Activated T-helper 1 cell treated with anti-CD3 and anti-CD28 coated beads, Interleukin-12 subunit alpha, Interleukin-12 subunit beta, Interleukin-2, Interleukin-4 antibody, amounts not matched to agents 30 ng/mL and 10 ng/mL and 1 ng/mL, durations not matched to agents 14 hours and 24 hours and 36 hours (primary cell): ENCODE data around the gene NR2F2. TPM values are rescaled to one million over a fixed set of nuclear protein-coding genes. Genes with fewer than 3 reads are reported as not detected.
A peak's percentile ranks its signal among the peaks of the same experiment; 100 is the strongest.

Source experiments
- DNase-seq: peaks from one replicate; pipeline ENCODE4 v3.0.0; 2021; ENCODE audit warnings: low spot score
- H3K27ac Mint-ChIP-seq: one replicate; pipeline ENCODE4 v1.8.0; 2021; ENCODE audit warnings: mild to moderate bottlenecking, mixed read lengths
- H3K27me3 Mint-ChIP-seq: one replicate; pipeline ENCODE4 v1.8.0; 2022; ENCODE audit warnings: mild to moderate bottlenecking, moderate library complexity, mixed read lengths; ENCODE audit not compliant: insufficient read depth
- H3K36me3 Mint-ChIP-seq: one replicate; pipeline ENCODE4 v1.8.0; 2021; ENCODE audit warnings: low read depth, mixed read lengths
- H3K4me1 Mint-ChIP-seq: one replicate; pipeline ENCODE4 v1.8.0; 2021; ENCODE audit warnings: low read depth, mixed read lengths
- H3K4me3 Mint-ChIP-seq: one replicate; pipeline ENCODE4 v1.8.0; 2021; ENCODE audit warnings: mild to moderate bottlenecking, moderate library complexity, mixed read lengths
- H3K9me3 Mint-ChIP-seq: one replicate; pipeline ENCODE4 v1.8.0; 2021; ENCODE audit warnings: mixed read lengths
- intact Hi-C: fragments of 100-400 bp; cut with micrococcal nuclease; formaldehyde crosslinking; loops from one replicate; pipeline ENCODE4 v1.15.1; 2024
- total RNA-seq: library from RNA; stranded (reverse); gene quantifications from 2 replicates; pipeline ENCODE4 v1.2.3, GENCODE V29; 2022

NR2F2 gene
- total RNA-seq, 1 donor from 2014 or later, result not detected

GRCh38 chr15:96343113-96344059 lies 12.9 kb downstream of the NR2F2 start:
- intact Hi-C loops, result loop anchor here (2.0 kb wide), 1 partner anchor 17 kb away; no protein-coding TSS in a partner anchor
- Mint-ChIP-seq H3K9me3 (no peaks in the 10 kb centered on the region), H3K36me3 (peaks cover 3% of the 10 kb centered on the region), H3K27ac (peak overlapping the region; percentile 29), H3K27me3 (peaks cover 88% of the 10 kb centered on the region), H3K4me3 (no peak overlapping the region), H3K4me1 (no peaks in the 10 kb centered on the region)
- DNase-seq, result no peak

- peak overlapping the region; percentile 48 for H3K27ac Mint-ChIP-seq
- intact Hi-C loops, result no loop called here
These were observed 13.7 kb downstream of the NR2F2 start for GRCh38 chr15:96344060-96344705.

GRCh38 chr15:96344706-96345559 lies 14.4 kb downstream of the NR2F2 start:
- H3K9me3 Mint-ChIP-seq, result no peaks in the 10 kb centered on the region
- DNase-seq, result no peak
- peaks cover 4% of the 10 kb centered on the region for H3K4me1 Mint-ChIP-seq
- H3K4me3 Mint-ChIP-seq, result no peak overlapping the region
- peaks cover 5% of the 10 kb centered on the region for H3K36me3 Mint-ChIP-seq
- H3K27ac Mint-ChIP-seq, result peak overlapping the region; percentile 31
- H3K27me3 Mint-ChIP-seq, result peaks cover 88% of the 10 kb centered on the region
- intact Hi-C loops, result loop anchor here (1.0 to 5.0 kb wide), 2 partner anchors 1086 to 1673 kb away; no protein-coding TSS in a partner anchor

More at GRCh38 chr15:96344060-96344705, 13.7 kb downstream of the NR2F2 start:
- Mint-ChIP-seq H3K27me3 (peaks cover 88% of the 10 kb centered on the region), H3K36me3 (peaks cover 5% of the 10 kb centered on the region), H3K4me3 (no peak overlapping the region), H3K9me3 (no peaks in the 10 kb centered on the region), H3K4me1 (peaks cover 4% of the 10 kb centered on the region)
- DNase-seq, result no peak

GRCh38 chr15:96345560-96346399 lies 15.3 kb downstream of the NR2F2 start:
- intact Hi-C loops, result loop anchor here (1.0 to 5.0 kb wide), 2 partner anchors 1086 to 1673 kb away; no protein-coding TSS in a partner anchor
- Mint-ChIP-seq H3K9me3 (no peaks in the 10 kb centered on the region), H3K27ac (peak overlapping the region; percentile 31), H3K36me3 (peaks cover 3% of the 10 kb centered on the region), H3K4me1 (peaks cover 4% of the 10 kb centered on the region), H3K27me3 (peaks cover 87% of the 10 kb centered on the region), H3K4me3 (peak overlapping the region; percentile 0)
- no peak for DNase-seq

GRCh38 chr15:96346409-96346970 lies 16.0 kb downstream of the NR2F2 start:
- Mint-ChIP-seq H3K4me1 (peaks cover 4% of the 10 kb centered on the region), H3K27me3 (peaks cover 88% of the 10 kb centered on the region), H3K27ac (no peak overlapping the region), H3K9me3 (no peaks in the 10 kb centered on the region), H3K36me3 (peaks cover 6% of the 10 kb centered on the region), H3K4me3 (no peak overlapping the region)
- intact Hi-C loops, result loop anchor here (5.0 kb wide), 1 partner anchor 1674 kb away; no protein-coding TSS in a partner anchor
- no peak for DNase-seq

GRCh38 chr15:96347181-96348111 lies 16.9 kb downstream of the NR2F2 start:
- intact Hi-C loops, result loop anchor here (5.0 kb wide), 1 partner anchor 1675 kb away; no protein-coding TSS in a partner anchor
- no peak overlapping the region for H3K27ac Mint-ChIP-seq
- peaks cover 4% of the 10 kb centered on the region for H3K4me1 Mint-ChIP-seq
- no peak overlapping the region for H3K4me3 Mint-ChIP-seq
- H3K9me3 Mint-ChIP-seq, result no peaks in the 10 kb centered on the region
- peaks cover 88% of the 10 kb centered on the region for H3K27me3 Mint-ChIP-seq
- no peak for DNase-seq
- H3K36me3 Mint-ChIP-seq, result peaks cover 6% of the 10 kb centered on the region

GRCh38 chr15:96348112-96349027 lies 17.9 kb downstream of the NR2F2 start:
- no peaks in the 10 kb centered on the region for H3K9me3 Mint-ChIP-seq
- intact Hi-C loops, result loop anchor here (5.0 kb wide), 1 partner anchor 1676 kb away; no protein-coding TSS in a partner anchor
- peaks cover 88% of the 10 kb centered on the region for H3K27me3 Mint-ChIP-seq
- H3K27ac Mint-ChIP-seq, result no peak overlapping the region
- DNase-seq, result no peak
- H3K36me3 Mint-ChIP-seq, result peaks cover 6% of the 10 kb centered on the region
- no peak overlapping the region for H3K4me3 Mint-ChIP-seq
- H3K4me1 Mint-ChIP-seq, result peaks cover 4% of the 10 kb centered on the region

- no peaks in the 10 kb centered on the region for H3K9me3 Mint-ChIP-seq
- DNase-seq, result no peak
- H3K4me1 Mint-ChIP-seq, result peaks cover 4% of the 10 kb centered on the region
- intact Hi-C loops, result loop anchor here (5.0 kb wide), 1 partner anchor 1677 kb away; no protein-coding TSS in a partner anchor
- peaks cover 84% of the 10 kb centered on the region for H3K27me3 Mint-ChIP-seq
- H3K36me3 Mint-ChIP-seq, result peaks cover 6% of the 10 kb centered on the region
- H3K4me3 Mint-ChIP-seq, result no peak overlapping the region
- no peak overlapping the region for H3K27ac Mint-ChIP-seq
These were observed 18.7 kb downstream of the NR2F2 start for GRCh38 chr15:96349034-96349856.

GRCh38 chr15:96349857-96350720 lies 19.6 kb downstream of the NR2F2 start:
- Mint-ChIP-seq H3K27me3 (peaks cover 76% of the 10 kb centered on the region), H3K4me3 (no peak overlapping the region), H3K4me1 (peaks cover 4% of the 10 kb centered on the region), H3K36me3 (peaks cover 6% of the 10 kb centered on the region), H3K9me3 (no peaks in the 10 kb centered on the region), H3K27ac (no peak overlapping the region)
- intact Hi-C loops, result loop anchor here (5.0 to 10.0 kb wide), 3 partner anchors 295 to 1678 kb away; no protein-coding TSS in a partner anchor
- no peak for DNase-seq
